Fibroblast of skin of right biceps (primary cell): ENCODE data around the gene CCDC124.
"Not testable (repeated sequence)": the region's sequence is repeated elsewhere in the genome, so short reads cannot be mapped to it uniquely, and the experiment has no call there.

Experiments used
- DNase-seq: peaks from one replicate; pipeline ENCODE4 v3.0.0-alpha.2; 2013

CCDC124 gene

GRCh38 chr19:17932485-17933338 is at the start of gene CCDC124:
Gene CCDC124, plus strand, starts transcription at chr19:17933015. Its CDS starts 3,406 bp downstream, at chr19:17936421.
- DNase-seq = peak; percentile 91

GRCh38 chr19:17883627-17884410 is 49.0 kb upstream of the CCDC124 start:
- no peak for DNase-seq

- no peak for DNase-seq
Observed at GRCh38 chr19:17886515-17886914, 46.3 kb upstream of the CCDC124 start.

- not testable (repeated sequence) for DNase-seq
Observed at GRCh38 chr19:17887221-17887620, 45.6 kb upstream of the CCDC124 start.

- DNase-seq = no peak
Observed at GRCh38 chr19:17888260-17888659, 44.6 kb upstream of the CCDC124 start.

- peak; percentile 44 for DNase-seq
Observed at GRCh38 chr19:17889609-17890214, 43.1 kb upstream of the CCDC124 start.

- no peak for DNase-seq
Observed at GRCh38 chr19:17893766-17894165, 39.0 kb upstream of the CCDC124 start.

- DNase-seq = peak; percentile 40
Observed at GRCh38 chr19:17902701-17903100, 30.1 kb upstream of the CCDC124 start.

- DNase-seq = no peak
Observed at GRCh38 chr19:17908244-17908643, 24.6 kb upstream of the CCDC124 start.

- DNase-seq = no peak
Observed at GRCh38 chr19:17909003-17909732, 23.6 kb upstream of the CCDC124 start.

GRCh38 chr19:17910791-17911360 is 21.9 kb upstream of the CCDC124 start:
- no peak for DNase-seq

GRCh38 chr19:17915940-17916593 is 16.7 kb upstream of the CCDC124 start:
- DNase-seq = no peak

GRCh38 chr19:17918151-17918550 is 14.7 kb upstream of the CCDC124 start:
- DNase-seq = not testable (repeated sequence)

- DNase-seq = not testable (repeated sequence)
Observed at GRCh38 chr19:17919122-17919521, 13.7 kb upstream of the CCDC124 start.

GRCh38 chr19:17920527-17920926 is 12.3 kb upstream of the CCDC124 start:
- no peak for DNase-seq

GRCh38 chr19:17922138-17922537 is 10.7 kb upstream of the CCDC124 start:
- DNase-seq = no peak

- DNase-seq = no peak
Observed at GRCh38 chr19:17926044-17926443, 6.8 kb upstream of the CCDC124 start.

- no peak for DNase-seq
Observed at GRCh38 chr19:17929056-17929455, 3.8 kb upstream of the CCDC124 start.

- peak; percentile 16 for DNase-seq
Observed at GRCh38 chr19:17931532-17932191, 1.2 kb upstream of the CCDC124 start.

- DNase-seq = peak; percentile 42
Observed at GRCh38 chr19:17933414-17934129, 757 bp downstream of the CCDC124 start.

GRCh38 chr19:17936379-17936778 is 3.6 kb downstream of the CCDC124 start:
- no peak for DNase-seq
